GM23338 (cell line): ENCODE measurements around the gene C19orf25. TPM values are rescaled to one million over a fixed set of nuclear protein-coding genes. Genes with fewer than 3 reads are reported as not detected.

ENCODE experiments used
- ATAC-seq: fragments of 200-7000 bp; cut with Tn5 transposase; 3 replicates; pipeline ENCODE4 v1.9.1; 2020
- DNase-seq: peaks from one replicate; pipeline ENCODE4 v3.0.0-alpha.2; 2015; ENCODE audit warnings: low spot score
- H2AFZ ChIP-seq: fragments of 200-600 bp; sonication (generic); 2 replicates; pipeline ENCODE4 v1.8.0; 2016; ENCODE audit warnings: antibody characterized with exemption, mild to moderate bottlenecking, moderate library complexity
- H3F3A ChIP-seq: fragments of 200-600 bp; sonication (generic); replicated peaks from 2 replicates; pipeline ENCODE4 v1.8.0; 2017; ENCODE audit warnings: antibody characterized with exemption, mixed run types, low read depth
- H3K27ac ChIP-seq: fragments of 200-600 bp; sonication (generic); 2 replicates; pipeline ENCODE4 v1.6.1; 2016; ENCODE audit warnings: low read depth
- H3K27me3 ChIP-seq: fragments of 200-600 bp; sonication (generic); 2 replicates; pipeline ENCODE4 v1.8.0; 2016; ENCODE audit warnings: mild to moderate bottlenecking, mixed run types, moderate library complexity; ENCODE audit not compliant: insufficient read depth
- H3K36me3 ChIP-seq: fragments of 200-600 bp; sonication (generic); 2 replicates; pipeline ENCODE4 v1.8.0; 2016; ENCODE audit warnings: mild to moderate bottlenecking; ENCODE audit not compliant: insufficient read depth
- H3K4me1 ChIP-seq: fragments of 200-600 bp; sonication (generic); 2 replicates; pipeline ENCODE4 v1.8.0; 2016; ENCODE audit warnings: mild to moderate bottlenecking, moderate library complexity; ENCODE audit not compliant: insufficient read depth
- H3K4me2 ChIP-seq: fragments of 200-600 bp; sonication (generic); 2 replicates; pipeline ENCODE4 v1.7.1; 2017; ENCODE audit warnings: mixed run types
- H3K4me3 ChIP-seq: fragments of 200-600 bp; sonication (generic); 2 replicates; pipeline ENCODE4 v1.6.1; 2016; ENCODE audit warnings: mixed run types
- H3K79me2 ChIP-seq: fragments of 200-600 bp; sonication (generic); replicated peaks from 2 replicates; pipeline ENCODE4 v1.8.0; 2017; ENCODE audit warnings: mild to moderate bottlenecking; ENCODE audit not compliant: insufficient read depth
- H3K9me2 ChIP-seq: fragments of 200-600 bp; sonication (generic); 2 replicates; pipeline ENCODE4 v1.8.0; 2017; ENCODE audit not compliant: insufficient read depth
- H4K20me1 ChIP-seq: fragments of 200-600 bp; sonication (generic); replicated peaks from 2 replicates; pipeline ENCODE4 v1.8.0; 2017; ENCODE audit warnings: mild to moderate bottlenecking; ENCODE audit not compliant: insufficient read depth
- H3K27ac Mint-ChIP-seq: 2 replicates; pipeline ENCODE4 v1.8.0; 2020; ENCODE audit warnings: inconsistent platforms, mild to moderate bottlenecking, moderate library complexity, mixed read lengths
- H3K27me3 Mint-ChIP-seq: 3 replicates; pipeline ENCODE4 v1.8.0; 2022; ENCODE audit warnings: low read depth, mild to moderate bottlenecking, moderate library complexity, mixed read lengths, inconsistent platforms; ENCODE audit not compliant: insufficient read depth, poor library complexity
- H3K36me3 Mint-ChIP-seq: 3 replicates; pipeline ENCODE4 v1.8.0; 2021; ENCODE audit warnings: low read depth, mild to moderate bottlenecking, inconsistent platforms, moderate library complexity, mixed read lengths
- H3K4me1 Mint-ChIP-seq: 3 replicates; pipeline ENCODE4 v1.8.0; 2020; ENCODE audit warnings: mild to moderate bottlenecking, inconsistent platforms, mixed read lengths
- H3K4me3 Mint-ChIP-seq: 3 replicates; pipeline ENCODE4 v1.8.0; 2021; ENCODE audit warnings: moderate library complexity, mild to moderate bottlenecking, inconsistent platforms, mixed read lengths
- H3K9me3 Mint-ChIP-seq: 3 replicates; pipeline ENCODE4 v1.8.0; 2020; ENCODE audit warnings: moderate library complexity, mild to moderate bottlenecking, inconsistent platforms, mixed read lengths
- CREB1 ChIP-seq: fragments of 250-450 bp; sonication (Bioruptor Pico); IDR thresholded peaks from 2 replicates; pipeline ENCODE4 v1.5.0; 2020; ENCODE audit warnings: low read depth, mild to moderate bottlenecking, moderate library complexity
- CTCF ChIP-seq, 2 experiments: fragments of 200-600 bp in 1 of 2; sonication (generic) in 1 of 2; conservative IDR thresholded peaks; 2 replicates each; pipeline versions ENCODE4 v1.5.1 to v1.6.1; 2016 to 2017; ENCODE audit warnings: antibody characterized with exemption in 2 of 2, low read depth in 2 of 2, mild to moderate bottlenecking in 2 of 2, moderate library complexity in 1 of 2
- ETS1 ChIP-seq: IDR thresholded peaks from 2 replicates; pipeline ENCODE4 v1.6.1; 2016; ENCODE audit warnings: antibody characterized with exemption
- EZH2 ChIP-seq: fragments of 200-600 bp; sonication (generic); IDR thresholded peaks from one replicate; pipeline ENCODE4 v1.8.0; 2017; ENCODE audit warnings: antibody characterized with exemption, mild to moderate bottlenecking, low read depth; ENCODE audit not compliant: unreplicated experiment
- EZH2phosphoT487 ChIP-seq: fragments of 200-600 bp; sonication (generic); IDR thresholded peaks from one replicate; pipeline ENCODE4 v1.8.1; 2018; ENCODE audit warnings: antibody characterized with exemption; ENCODE audit not compliant: unreplicated experiment
- JUNB ChIP-seq: IDR thresholded peaks from one replicate; pipeline ENCODE4 v1.6.1; 2016; ENCODE audit warnings: antibody characterized with exemption; ENCODE audit not compliant: unreplicated experiment
- NANOG ChIP-seq: IDR thresholded peaks from 2 replicates; pipeline ENCODE4 v1.6.1; 2016; ENCODE audit warnings: antibody characterized with exemption, borderline replicate concordance
- POLR2AphosphoS5 ChIP-seq: IDR thresholded peaks from 2 replicates; pipeline ENCODE4 v1.6.1; 2016; ENCODE audit warnings: antibody characterized with exemption, low read depth
- REST ChIP-seq: IDR thresholded peaks from one replicate; pipeline ENCODE4 v1.6.1; 2018; ENCODE audit warnings: antibody characterized with exemption; ENCODE audit not compliant: unreplicated experiment
- STAT1 ChIP-seq: IDR thresholded peaks from one replicate; pipeline ENCODE4 v1.6.1; 2016; ENCODE audit warnings: antibody characterized with exemption; ENCODE audit not compliant: unreplicated experiment
- ZNF114 ChIP-seq: fragments of 250-450 bp; sonication (Bioruptor Pico); IDR thresholded peaks from 2 replicates; pipeline ENCODE4 v1.5.0; 2020; ENCODE audit warnings: mild to moderate bottlenecking, moderate library complexity
- ZNF331 ChIP-seq: fragments of 250-450 bp; sonication (Bioruptor Pico); IDR thresholded peaks from 2 replicates; pipeline ENCODE4 v1.5.0; 2020; ENCODE audit warnings: low read depth, mild to moderate bottlenecking, moderate library complexity
- polyA plus RNA-seq: library from polyadenylated mRNA; unstranded; fragments of >200 nt; fragmentation: Nextera tagmentation; extraction: Ambion mirVana; gene quantifications from 2 replicates; pipeline ENCODE4 v1.2.1, GENCODE V29; 2016
- total RNA-seq: library from RNA; depleted of rRNA; stranded (reverse); fragments of >200 nt; shearing (Covaris generic); gene quantifications from 2 replicates; pipeline ENCODE4 v1.2.3, GENCODE V29; 2014

The C19orf25 gene
- total and polyA plus RNA-seq, 2 experiments from 2014 or later: 43.5 to 61.1 TPM

GRCh38 chr19:1510807-1511206 lies 31.8 kb upstream of the C19orf25 start:
- no peaks in the 10 kb centered on the region for H3K9me2 ChIP-seq
- ATAC-seq (no peak), DNase-seq (no peak)
- Mint-ChIP-seq H3K4me1 (no peaks in the 10 kb centered on the region; the same call in 2 of the 3 replicates), H3K27me3 (peaks cover 24% of the 10 kb centered on the region), H3K36me3 (no peaks in the 10 kb centered on the region), H3K27ac (no peak overlapping the region), H3K9me3 (peaks cover 5% of the 10 kb centered on the region; the same call in 1 of the 3 replicates), H3K4me3 (no peak overlapping the region)
- no peaks in the 10 kb centered on the region for H3K79me2 ChIP-seq
- H4K20me1 ChIP-seq: no peaks in the 10 kb centered on the region
- no peak overlapping the region for H3K27ac ChIP-seq
- peaks cover 8% of the 10 kb centered on the region; the same call in 1 of the 2 replicates for H3K27me3 ChIP-seq
- no peaks in the 10 kb centered on the region for H3K4me1 ChIP-seq
- H3K4me2 ChIP-seq: no peak overlapping the region
- H3K4me3 ChIP-seq: no peak overlapping the region
- no peaks in the 10 kb centered on the region for H3K36me3 ChIP-seq
- TF ChIP-seq STAT1 (no peak), JUNB (no peak), POLR2AphosphoS5 (no peak), EZH2 (no peak), EZH2phosphoT487 (no peak), NANOG (no peak), ZNF331 (CRISPR knock-in tag) (no peak), ETS1 (no peak), REST (no peak)
- peaks cover 9% of the 10 kb centered on the region; the same call in 1 of the 2 replicates for H3F3A ChIP-seq
- no peak overlapping the region for H2AFZ ChIP-seq

- H3K4me1 Mint-ChIP-seq: no peaks in the 10 kb centered on the region; the same call in 2 of the 3 replicates
- no peak overlapping the region for H3K27ac Mint-ChIP-seq
- H3F3A ChIP-seq: peaks cover 9% of the 10 kb centered on the region; the same call in 1 of the 2 replicates
- H3K36me3 ChIP-seq: no peaks in the 10 kb centered on the region
- no peak overlapping the region for H3K27ac ChIP-seq
- ATAC-seq (no peak), DNase-seq (no peak)
- H3K36me3 Mint-ChIP-seq: no peaks in the 10 kb centered on the region
- H3K27me3 Mint-ChIP-seq: peaks cover 27% of the 10 kb centered on the region
- no peak for TF ChIP-seq CTCF (conservative IDR thresholded peaks at IDR 0.05; ENCODE audit: low read depth in 2 of 2)
- no peak for TF ChIP-seq REST
- no peak for TF ChIP-seq ETS1
- TF ChIP-seq STAT1: no peak
- TF ChIP-seq POLR2AphosphoS5: no peak
- TF ChIP-seq CREB1: no peak
- TF ChIP-seq ZNF114 (CRISPR knock-in tag): no peak
- no peak for TF ChIP-seq NANOG
- no peaks in the 10 kb centered on the region for H3K79me2 ChIP-seq
- H3K4me1 ChIP-seq: no peaks in the 10 kb centered on the region
- H3K9me2 ChIP-seq: no peaks in the 10 kb centered on the region
- no peak overlapping the region for H3K4me2 ChIP-seq
- H3K27me3 ChIP-seq: peaks cover 8% of the 10 kb centered on the region; the same call in 1 of the 2 replicates
- no peaks in the 10 kb centered on the region for H4K20me1 ChIP-seq
- H3K4me3 ChIP-seq: no peak overlapping the region
- no peak overlapping the region for H2AFZ ChIP-seq
- peaks cover 5% of the 10 kb centered on the region; the same call in 1 of the 3 replicates for H3K9me3 Mint-ChIP-seq
- H3K4me3 Mint-ChIP-seq: no peak overlapping the region
Measured at GRCh38 chr19:1510442-1510806, 31.4 kb upstream of the C19orf25 start.
